K562 (cell line): Measurements from ENCODE around the gene FRMD4A. TPM values are rescaled to one million over a fixed set of nuclear protein-coding genes. Genes with fewer than 3 reads are reported as not detected.

Experiments used
- ADNP ChIP-seq: fragments of 200-800 bp; sonication (Bioruptor generic); IDR thresholded peaks from 2 replicates; pipeline ENCODE4 v1.6.1; 2016; ENCODE audit warnings: missing genetic modification characterization, missing compliant biosample characterization
- ATF7 ChIP-seq: fragments of 450-650 bp; IDR thresholded peaks from 2 replicates; pipeline ENCODE4 v1.7.1; 2014; ENCODE audit warnings: mild to moderate bottlenecking, moderate library complexity
- CTCFL ChIP-seq: IDR thresholded peaks from 2 replicates; pipeline ENCODE4 v1.6.1; 2011; ENCODE audit warnings: borderline replicate concordance, low read depth, mild to moderate bottlenecking, moderate library complexity, low read length; ENCODE audit not compliant: insufficient read depth, poor library complexity, severe bottlenecking
- HDAC8 ChIP-seq: fragments of 450-650 bp; IDR thresholded peaks from 2 replicates; pipeline ENCODE4 v1.6.1; 2016; ENCODE audit warnings: mild to moderate bottlenecking, missing genetic modification characterization, moderate library complexity, missing compliant biosample characterization
- PKNOX1 ChIP-seq: fragments of 450-650 bp; IDR thresholded peaks from 2 replicates; pipeline ENCODE4 v1.6.1; 2016
- TAF9B ChIP-seq: fragments of 450-650 bp; IDR thresholded peaks from 2 replicates; pipeline ENCODE4 v1.6.1; 2018; ENCODE audit warnings: mild to moderate bottlenecking; ENCODE audit not compliant: partially characterized antibody
- ZNF717 ChIP-seq: fragments of 250-450 bp; sonication (Bioruptor Pico); IDR thresholded peaks from 2 replicates; pipeline ENCODE4 v1.5.0; 2021
- ZNF830 ChIP-seq: fragments of 250-450 bp; sonication (Bioruptor Pico); IDR thresholded peaks from 2 replicates; pipeline ENCODE4 v1.5.0; 2021; ENCODE audit warnings: mild to moderate bottlenecking
- polyA plus RNA-seq, 8 experiments: library from polyadenylated mRNA; depleted of rRNA in 4 of 8; stranded (reverse) in 5 of 8; unstranded in 3 of 8; fragments of >200 nt; fragmentation: Nextera tagmentation in 2 of 8; fragmentation: Illumina TruSeq in 1 of 8; extraction: Ambion mirVana in 2 of 8; extraction: Trizol in 1 of 8; gene quantifications; 2 replicates each; pipeline versions ENCODE4 v1.2.1 to v1.2.3, GENCODE V29; 2011 to 2014; ENCODE audit warnings: inconsistent platforms in 1 of 8, missing spikeins in 1 of 8
- total RNA-seq, 7 experiments: library from RNA; depleted of rRNA in 6 of 7; stranded (reverse); fragments of >200 nt in 6 of 7; fragmentation: Illumina TruSeq in 2 of 7; extraction: Trizol in 2 of 7; gene quantifications; 2 replicates each; pipeline versions ENCODE4 v1.2.1 to v1.2.3, GENCODE V29; 2011 to 2021; ENCODE audit warnings: low replicate concordance in 1 of 7

Gene FRMD4A
- total and polyA plus RNA-seq, 9 of the 15 experiments (the other 6 are each of a cell fraction or from before 2014, with no cell fraction given) = 0.80 to 5.2 (median 3.0) TPM

- no peak for TF ChIP-seq HDAC8
- no peak for TF ChIP-seq ADNP (tag)
- no peak for TF ChIP-seq ZNF717 (CRISPR knock-in tag)
- no peak for TF ChIP-seq PKNOX1
- no peak for TF ChIP-seq TAF9B
- no peak for TF ChIP-seq CTCFL
- TF ChIP-seq ATF7 = no peak
- no peak for TF ChIP-seq ZNF830 (CRISPR knock-in tag)
These were observed 601.0 kb downstream of the FRMD4A start (continued) for GRCh38 chr10:13729586-13730305.
